Kidney (tissue), 14 donors: ENCODE results near the gene PLCB1. TPM values are rescaled to one million over a fixed set of nuclear protein-coding genes. Genes with fewer than 3 reads are reported as not detected.

Experiments
- DNase-seq, 5 donors: peaks; one replicate each; pipeline ENCODE4 v3.0.0-alpha.2; 2013 to 2020
- FAIRE-seq: peaks from 2 replicates; lab custom pipeline; 2012; peaks lifted over from hg19 to GRCh38; lab: Jason Lieb, UNC
- H3K27ac ChIP-seq, 2 donors: one replicate each; pipeline ENCODE4 v1.7.0; 2013; ENCODE audit warnings: low read depth in 2 of 2, low read length in 2 of 2, inconsistent platforms in 1 of 2
- H3K27me3 ChIP-seq: one replicate; pipeline ENCODE4 v1.7.1; 2013; ENCODE audit warnings: low read length, inconsistent platforms; ENCODE audit not compliant: control insufficient read depth, insufficient read depth
- H3K36me3 ChIP-seq, 3 donors: one replicate each; pipeline versions ENCODE4 v1.7.0 to v1.7.1; 2013; ENCODE audit warnings: low read length in 3 of 3, control low read depth in 1 of 3, inconsistent platforms in 1 of 3; ENCODE audit not compliant: insufficient read depth in 3 of 3, control insufficient read depth in 2 of 3
- H3K4me1 ChIP-seq, 3 donors: one replicate each; pipeline versions ENCODE4 v1.7.0 to v1.7.1; 2013; ENCODE audit warnings: low read length in 3 of 3, inconsistent platforms in 1 of 3, low read depth in 1 of 3; ENCODE audit not compliant: control insufficient read depth in 2 of 3, insufficient read depth in 2 of 3
- H3K4me3 ChIP-seq, 3 donors: one replicate each; pipeline versions ENCODE4 v1.7.0 to v1.8.1; 2013; ENCODE audit warnings: low read length in 3 of 3, control low read depth in 1 of 3, inconsistent platforms in 1 of 3
- H3K9ac ChIP-seq, 3 donors: one replicate each; pipeline versions ENCODE4 v1.7.0 to v1.7.1; 2013; ENCODE audit warnings: low read length in 3 of 3, control low read depth in 1 of 3, inconsistent platforms in 1 of 3
- H3K9me3 ChIP-seq, 3 donors: one replicate each; pipeline versions ENCODE4 v1.7.0 to v1.7.1; 2013; ENCODE audit warnings: low read length in 3 of 3, control low read depth in 1 of 3, inconsistent platforms in 1 of 3; ENCODE audit not compliant: control insufficient read depth in 2 of 3, insufficient read depth in 1 of 3
- intact Hi-C: fragments of 100-400 bp; cut with DNase I; formaldehyde crosslinking; loops from one replicate; pipeline ENCODE4 v1.11.1; 2022
- polyA plus RNA-seq: library from polyadenylated mRNA; stranded (reverse); fragments of 350-450 nt; fragmentation: Illumina TruSeq; extraction: RNeasy Lipid Tissue Mini Kit (QIAGEN cat#74804); gene quantifications from one replicate; pipeline ENCODE4 v1.2.3, GENCODE V29; 2014; ENCODE audit warnings: low read depth, low replicate concordance; ENCODE audit not compliant: insufficient read depth
- total RNA-seq: library from RNA; stranded (reverse); fragmentation: NEBNext Ultra II Directional; extraction: Animal tissue kit (Norgen Biotek cat#: 25700); gene quantifications from one replicate; pipeline ENCODE4 v1.2.1, GENCODE V29; 2021
- TF ChIP-seq, protein P1 (sequence below): IDR thresholded peaks from 3 replicates; pipeline ENCODE4 v1.5.1; 2012; ENCODE audit warnings: mild to moderate bottlenecking, moderate library complexity, borderline replicate concordance; ENCODE audit not compliant: insufficient read depth; ENCODE audit errors: extremely low read depth
- donor health status: control.
- donor health status: control.
- donor health status: control.
- donor health status: control.
- donor health status: control.
- donor health status: DM: yes; HTN: yes; CAD: no.
- donor health status: Normal renal cell carcinoma (clear cell type).

PLCB1 gene
- total and polyA plus RNA-seq, 2 donors from 2014 or later, result 9.4 to 107 TPM

DNA sequence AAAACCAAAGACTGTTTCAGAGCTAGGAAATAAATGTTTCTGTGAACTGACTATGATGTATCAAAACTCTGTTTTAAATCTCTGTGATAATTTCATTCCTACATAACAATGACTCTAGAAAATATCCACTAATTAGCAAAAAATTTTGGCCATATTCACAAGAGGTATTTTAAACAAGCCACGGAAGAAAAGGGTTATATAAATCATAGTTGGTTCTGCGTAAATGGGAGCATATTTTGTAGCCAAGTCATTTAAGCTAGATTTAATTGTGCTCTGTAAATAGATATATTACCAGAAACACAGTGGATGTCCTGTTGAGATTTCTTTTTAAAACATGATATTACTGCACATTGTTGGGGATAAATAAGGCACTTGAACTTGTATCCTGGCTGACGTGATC lies 520.3 kb downstream of the PLCB1 start:
- no peak for DNase-seq
- Histone ChIP-seq H3K36me3 (peaks cover 0 to 2% (median 0%) of the 10 kb centered on the region in 3 donors), H3K9ac (no peak overlapping the region), H3K27me3 (no peaks in the 10 kb centered on the region), H3K4me3 (no peak overlapping the region), H3K4me1 (no peaks in the 10 kb centered on the region), H3K27ac (no peak overlapping the region), H3K9me3 (no peaks in the 10 kb centered on the region)
- TF ChIP-seq, protein P1, sequence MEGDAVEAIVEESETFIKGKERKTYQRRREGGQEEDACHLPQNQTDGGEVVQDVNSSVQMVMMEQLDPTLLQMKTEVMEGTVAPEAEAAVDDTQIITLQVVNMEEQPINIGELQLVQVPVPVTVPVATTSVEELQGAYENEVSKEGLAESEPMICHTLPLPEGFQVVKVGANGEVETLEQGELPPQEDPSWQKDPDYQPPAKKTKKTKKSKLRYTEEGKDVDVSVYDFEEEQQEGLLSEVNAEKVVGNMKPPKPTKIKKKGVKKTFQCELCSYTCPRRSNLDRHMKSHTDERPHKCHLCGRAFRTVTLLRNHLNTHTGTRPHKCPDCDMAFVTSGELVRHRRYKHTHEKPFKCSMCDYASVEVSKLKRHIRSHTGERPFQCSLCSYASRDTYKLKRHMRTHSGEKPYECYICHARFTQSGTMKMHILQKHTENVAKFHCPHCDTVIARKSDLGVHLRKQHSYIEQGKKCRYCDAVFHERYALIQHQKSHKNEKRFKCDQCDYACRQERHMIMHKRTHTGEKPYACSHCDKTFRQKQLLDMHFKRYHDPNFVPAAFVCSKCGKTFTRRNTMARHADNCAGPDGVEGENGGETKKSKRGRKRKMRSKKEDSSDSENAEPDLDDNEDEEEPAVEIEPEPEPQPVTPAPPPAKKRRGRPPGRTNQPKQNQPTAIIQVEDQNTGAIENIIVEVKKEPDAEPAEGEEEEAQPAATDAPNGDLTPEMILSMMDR, result no peak
- intact Hi-C loops, result no loop called here
- no peak for FAIRE-seq

DNA sequence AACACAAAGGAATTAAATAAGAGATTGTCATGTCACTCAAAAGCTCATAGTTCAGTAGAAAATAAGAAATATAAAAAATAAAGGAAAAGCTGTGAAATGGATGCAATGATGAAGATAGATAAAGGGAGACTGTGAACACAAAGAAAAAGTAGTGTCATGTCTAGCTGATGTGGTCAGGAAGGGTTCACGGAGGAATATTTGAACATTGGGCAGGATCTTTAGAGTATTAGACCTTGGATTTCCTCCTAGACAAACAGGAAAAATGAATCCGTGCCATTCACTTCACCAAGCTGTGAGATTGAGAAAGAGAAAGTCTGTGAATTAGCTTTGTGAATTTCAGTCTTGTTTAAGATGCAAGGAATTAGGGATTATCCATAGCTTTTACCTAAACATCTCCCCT lies 522.4 kb downstream of the PLCB1 start:
- intact Hi-C loops, result no loop called here
- no peak overlapping the region for H3K9ac ChIP-seq
- TF ChIP-seq, protein P1, result no peak

DNA sequence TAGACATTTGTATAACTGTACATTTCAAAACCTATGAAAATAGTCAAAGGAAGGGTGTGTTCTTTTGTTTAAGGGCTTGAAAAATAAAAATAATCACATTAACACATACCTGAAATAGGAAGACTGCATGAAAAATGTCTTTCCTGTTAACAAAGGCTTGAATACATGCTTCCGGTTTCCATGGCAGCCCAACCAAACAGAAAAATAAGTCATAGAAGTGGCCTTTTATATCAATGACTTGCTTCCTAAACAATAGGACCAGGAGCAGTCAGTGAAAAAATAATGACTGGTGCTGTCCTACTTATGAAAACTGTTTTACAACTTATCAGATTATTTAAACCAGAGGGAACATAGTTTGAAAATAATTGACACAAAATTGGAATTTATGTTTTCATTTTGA lies 524.3 kb downstream of the PLCB1 start:
- intact Hi-C loops, result no loop called here
- TF ChIP-seq, protein P1, result no peak
- no peak overlapping the region for H3K9ac ChIP-seq
- no peak overlapping the region for H3K27ac ChIP-seq
- no peaks in the 10 kb centered on the region for H3K27me3 ChIP-seq
- H3K4me1 ChIP-seq, result no peaks in the 10 kb centered on the region
- no peaks in the 10 kb centered on the region for H3K36me3 ChIP-seq
- FAIRE-seq (no peak), DNase-seq (peak in 1 of 5 donors; percentile 70)
- H3K4me3 ChIP-seq, result no peak overlapping the region
- H3K9me3 ChIP-seq, result no peaks in the 10 kb centered on the region

More for the DNA sequence above, 522.4 kb downstream of the PLCB1 start:
- Histone ChIP-seq H3K27ac (no peak overlapping the region), H3K27me3 (no peaks in the 10 kb centered on the region), H3K4me3 (no peak overlapping the region), H3K36me3 (peaks cover 0 to 2% (median 0%) of the 10 kb centered on the region in 3 donors), H3K9me3 (no peaks in the 10 kb centered on the region), H3K4me1 (no peaks in the 10 kb centered on the region)
- FAIRE-seq, result no peak
- no peak for DNase-seq

DNA sequence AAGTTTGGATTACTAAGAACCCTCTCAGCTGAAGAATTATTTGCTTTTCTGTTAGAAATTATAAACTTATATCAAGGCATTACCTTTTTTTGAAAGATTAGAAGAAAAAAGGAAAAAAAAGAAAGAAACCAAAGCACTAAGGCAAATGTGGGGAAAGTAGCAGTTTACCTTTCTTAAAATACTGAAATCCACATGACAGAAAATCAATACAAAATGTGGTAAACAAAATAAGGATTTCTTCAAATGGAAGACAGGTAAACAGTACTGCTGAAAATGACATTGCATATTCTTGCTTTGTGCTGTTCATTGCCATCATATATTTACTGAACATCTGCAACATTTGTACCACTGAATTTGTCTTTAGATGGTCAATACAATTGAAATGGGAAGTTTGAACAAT lies 525.6 kb downstream of the PLCB1 start:
- intact Hi-C loops, result no loop called here
- Histone ChIP-seq H3K4me1 (no peaks in the 10 kb centered on the region), H3K36me3 (no peaks in the 10 kb centered on the region), H3K27ac (no peak overlapping the region), H3K4me3 (no peak overlapping the region), H3K9me3 (no peaks in the 10 kb centered on the region), H3K9ac (no peak overlapping the region), H3K27me3 (no peaks in the 10 kb centered on the region)
- TF ChIP-seq, protein P1, result no peak
- DNase-seq, result no peak
- no peak for FAIRE-seq
